Measurements from ENCODE around the gene PARD3.
"Not testable (repeated sequence)": the region's sequence is repeated elsewhere in the genome, so short reads cannot be mapped to it uniquely, and the experiment has no call there.

Gene PARD3

DNA sequence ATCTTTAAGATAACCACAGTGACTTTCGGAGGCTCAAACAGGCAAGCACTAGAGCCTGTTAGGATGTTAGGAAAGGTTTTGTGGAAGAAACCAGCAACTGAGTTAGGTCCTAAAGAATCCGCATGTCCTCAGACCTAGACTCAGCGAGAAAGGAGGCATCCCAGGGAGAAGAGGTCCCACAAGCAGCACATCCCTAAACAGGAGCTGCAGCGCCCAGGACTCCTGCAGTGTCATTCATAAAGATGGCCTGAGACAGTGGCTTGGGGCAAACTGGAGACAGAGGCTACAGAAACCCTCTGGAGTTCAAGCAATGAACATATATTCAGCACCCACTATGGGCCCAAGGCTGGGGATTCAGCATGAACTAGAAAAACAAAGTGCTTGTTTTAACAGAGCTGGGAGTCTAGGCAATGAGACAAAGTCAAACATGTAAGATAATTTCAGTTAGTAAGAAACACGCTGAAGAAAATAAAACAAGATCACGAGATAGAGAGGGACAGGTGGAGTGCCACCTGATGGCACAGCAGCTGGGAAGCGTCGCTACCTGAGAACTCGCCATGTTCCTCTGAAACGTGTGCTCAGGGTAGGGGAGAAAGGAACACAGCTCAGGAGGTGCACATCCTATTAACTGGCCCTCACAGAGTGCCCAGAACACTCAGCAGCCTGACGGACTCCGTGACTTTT is 48.1 kb downstream of the PARD3 start:
- no peak for DNase-seq (ENCODE audit: low read depth in 3 of 3)

- DNase-seq (ENCODE audit: low read depth in 3 of 3): no peak
Measured at GRCh38 chr10:34766266-34766600, 48.9 kb downstream of the PARD3 start.

DNA sequence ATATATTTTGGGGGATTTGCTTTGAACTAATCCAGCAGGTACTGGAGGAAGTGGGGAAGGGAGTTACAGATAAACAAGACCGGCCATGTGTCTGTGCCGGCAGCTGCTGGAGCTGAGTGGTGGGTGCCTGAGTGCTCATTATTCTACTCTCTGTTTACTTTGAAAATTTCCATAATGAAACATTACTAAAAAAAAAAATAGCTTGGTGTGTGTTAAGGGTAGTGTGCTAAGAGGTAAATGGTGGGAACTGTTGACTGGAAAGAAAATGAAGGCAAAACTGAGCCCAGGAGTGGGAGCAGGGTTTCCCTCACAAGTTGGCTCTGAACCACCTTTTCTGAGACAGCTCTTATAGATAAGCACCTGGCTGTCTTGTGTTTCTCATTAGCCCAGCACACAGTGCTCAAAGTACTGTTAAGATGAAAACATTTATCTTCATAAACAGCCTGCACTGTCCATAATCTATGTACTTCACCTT is 50.6 kb downstream of the PARD3 start:
- no peak for DNase-seq (ENCODE audit: low read depth in 3 of 3)

- no peak for DNase-seq (ENCODE audit: low read depth in 3 of 3)
Measured at GRCh38 chr10:34762603-34763299, 52.3 kb downstream of the PARD3 start.

DNA sequence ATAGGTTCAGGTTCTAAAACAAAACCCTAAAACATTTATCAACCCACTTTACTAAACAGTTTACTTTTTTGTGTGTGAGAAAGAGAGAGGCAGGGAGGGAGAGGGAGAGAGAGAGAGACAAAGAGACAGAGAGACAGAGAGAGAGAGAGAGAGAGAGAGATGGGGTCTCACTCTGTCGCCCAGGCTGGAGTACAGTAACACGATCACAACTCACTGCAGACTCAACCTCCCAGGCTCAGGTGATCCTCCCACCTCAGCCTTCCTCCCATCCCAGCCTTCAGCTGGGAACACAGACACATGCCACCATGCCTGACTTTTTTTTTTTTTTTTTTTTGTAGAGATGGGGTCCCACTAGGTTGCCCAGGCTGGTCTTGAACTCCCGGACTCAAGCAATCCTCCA is 52.9 kb downstream of the PARD3 start:
- no peak for DNase-seq (ENCODE audit: low read depth in 3 of 3)

DNA sequence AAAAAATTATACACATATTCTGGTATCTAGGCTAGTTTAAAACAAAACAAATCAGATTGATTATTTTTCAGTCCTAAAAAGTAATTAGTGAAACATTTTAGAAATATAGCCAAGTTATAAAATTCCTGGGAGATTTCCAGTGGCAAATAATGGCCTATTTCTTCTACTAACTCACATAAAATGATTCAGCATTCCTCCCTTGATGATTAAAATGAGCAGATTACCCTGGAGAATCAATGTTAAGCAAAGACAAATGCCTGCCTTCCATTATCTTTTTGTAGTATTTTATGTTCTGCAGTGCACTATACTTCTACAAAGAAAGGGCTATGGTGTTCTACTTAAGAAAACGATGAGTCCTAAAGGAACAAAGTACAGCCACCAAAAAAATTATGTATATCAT is 53.6 kb downstream of the PARD3 start:
- no peak for DNase-seq (ENCODE audit: low read depth in 3 of 3)

- DNase-seq (ENCODE audit: low read depth in 3 of 3): no peak
Measured at GRCh38 chr10:34760606-34761005, 54.5 kb downstream of the PARD3 start.

DNA sequence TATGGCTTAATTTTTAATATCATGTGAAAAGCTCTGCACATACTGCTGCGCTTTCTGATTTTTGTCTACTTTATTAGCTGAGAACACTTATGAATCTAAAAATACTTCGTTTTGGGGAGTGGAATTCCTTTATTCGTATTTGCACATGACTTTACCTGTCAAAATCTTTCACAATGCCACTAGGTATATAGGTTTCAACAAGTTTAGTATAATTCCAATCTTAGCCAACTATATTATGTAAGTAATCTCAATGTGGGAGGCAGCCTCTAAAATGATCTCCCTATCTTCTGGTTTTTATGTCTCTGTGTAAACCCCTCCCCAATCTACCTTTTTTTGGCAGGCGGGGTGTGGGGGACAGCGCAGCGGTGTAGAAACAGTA is 55.3 kb downstream of the PARD3 start:
- no peak for DNase-seq (ENCODE audit: low read depth in 3 of 3)

GRCh38 chr10:34759161-34759836 is 55.8 kb downstream of the PARD3 start:
- no peak for DNase-seq (ENCODE audit: low read depth in 3 of 3)

- DNase-seq (ENCODE audit: low read depth in 3 of 3): no peak
Measured at GRCh38 chr10:34758447-34758996, 56.6 kb downstream of the PARD3 start.

- DNase-seq (ENCODE audit: low read depth in 3 of 3): no peak
Measured at GRCh38 chr10:34757933-34758332, 57.2 kb downstream of the PARD3 start.

DNA sequence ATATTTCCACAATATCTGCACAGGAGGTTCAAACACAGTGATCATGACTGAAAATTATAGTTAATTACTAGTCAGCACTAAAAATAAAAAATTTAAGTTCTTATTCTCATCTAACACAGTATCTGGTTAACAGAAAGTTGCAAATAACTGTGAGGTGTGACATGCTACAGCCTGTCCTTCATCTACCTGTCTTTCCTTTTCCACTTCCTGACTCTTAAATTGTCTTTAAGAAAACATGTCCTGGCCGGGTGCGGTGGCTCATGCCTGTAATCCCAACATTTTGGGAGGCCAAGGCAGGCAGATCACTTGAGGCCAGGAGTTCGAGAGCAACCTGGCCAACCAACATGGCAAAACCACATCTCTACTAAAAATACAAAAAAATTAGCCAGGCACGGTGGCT is 57.9 kb downstream of the PARD3 start:
- not testable (repeated sequence) for DNase-seq (ENCODE audit: low read depth in 3 of 3)

- DNase-seq (ENCODE audit: low read depth in 3 of 3): no peak
Measured at GRCh38 chr10:34756584-34756983, 58.5 kb downstream of the PARD3 start.

DNA sequence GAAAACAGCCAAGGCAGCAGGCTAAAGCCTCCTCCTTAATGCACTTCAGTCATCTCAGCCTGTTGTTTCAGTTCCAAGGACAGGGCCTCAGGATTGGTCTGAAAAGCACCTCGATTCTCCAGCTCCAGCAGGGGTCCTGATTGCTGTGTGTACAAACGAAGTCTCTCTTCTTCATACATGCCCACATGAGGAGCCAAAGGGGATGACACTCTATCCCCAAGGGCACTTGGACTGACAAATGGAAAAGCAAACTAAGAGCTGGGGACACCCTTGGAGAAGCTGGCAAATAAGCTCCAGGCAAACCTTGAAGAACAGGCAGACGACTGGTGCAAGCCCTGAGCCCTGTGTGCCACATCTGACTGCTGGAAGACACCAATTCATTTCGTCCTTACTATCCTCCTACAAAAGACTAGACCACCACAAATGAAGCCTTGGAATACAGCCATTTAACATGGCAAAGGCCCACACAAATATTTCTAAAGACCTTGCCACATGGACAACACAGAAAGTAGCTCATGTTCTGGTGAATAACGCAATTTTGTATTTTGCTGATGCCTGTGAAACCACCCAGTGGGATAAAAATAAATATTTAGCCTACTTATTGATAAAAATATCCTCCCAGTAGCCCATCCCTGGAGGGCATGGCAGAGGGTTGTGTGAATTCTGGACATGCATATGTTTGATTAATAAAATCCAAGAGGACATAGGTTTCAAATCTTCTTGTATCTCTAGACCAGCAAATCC is 61.9 kb downstream of the PARD3 start:
- DNase-seq (ENCODE audit: low read depth in 3 of 3): no peak

GRCh38 chr10:34751272-34751671 is 63.8 kb downstream of the PARD3 start:
- DNase-seq (ENCODE audit: low read depth in 3 of 3): no peak

DNA sequence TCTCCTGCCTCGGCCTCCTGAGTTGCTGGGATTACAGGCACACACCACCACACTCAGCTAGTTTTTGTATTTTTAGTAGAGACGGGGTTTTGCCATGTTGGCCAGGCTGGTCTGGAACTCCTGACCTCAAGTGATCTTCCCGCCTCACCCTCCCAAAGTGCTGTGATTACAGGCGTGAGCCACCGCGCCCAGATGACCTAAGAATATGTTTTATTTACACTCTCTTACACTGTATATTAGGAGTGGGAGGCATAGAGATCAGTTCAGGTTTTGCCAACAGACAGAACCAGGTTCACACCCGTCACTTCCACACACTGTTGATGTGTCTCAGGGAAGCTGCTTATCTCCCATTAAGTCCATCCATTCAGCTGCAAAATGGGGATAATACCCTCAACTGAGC is 64.3 kb downstream of the PARD3 start:
- not testable (repeated sequence) for DNase-seq (ENCODE audit: low read depth in 3 of 3)

GRCh38 chr10:34748767-34749166 is 66.3 kb downstream of the PARD3 start:
- DNase-seq (ENCODE audit: low read depth in 3 of 3): no peak

DNA sequence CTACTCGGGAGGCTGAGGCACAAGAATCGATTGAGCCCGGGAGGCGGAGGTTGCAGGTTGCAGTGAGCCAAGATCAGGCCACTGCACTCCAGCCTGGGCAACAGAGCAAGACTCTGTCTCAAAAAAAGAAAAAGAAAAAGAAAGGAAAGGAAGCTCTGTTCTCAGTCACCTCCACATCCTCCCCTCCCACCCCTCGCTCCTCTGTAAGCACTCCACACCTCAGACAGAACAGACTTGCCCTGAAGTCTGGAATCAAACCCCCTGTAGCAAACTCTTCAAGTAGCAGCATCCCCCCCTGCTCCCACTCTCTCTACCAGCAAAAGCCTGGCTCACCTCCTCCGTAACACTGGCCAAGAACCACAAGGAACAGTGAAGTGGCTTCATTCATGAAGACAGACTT is 66.7 kb downstream of the PARD3 start:
- no peak for DNase-seq (ENCODE audit: low read depth in 3 of 3)

DNA sequence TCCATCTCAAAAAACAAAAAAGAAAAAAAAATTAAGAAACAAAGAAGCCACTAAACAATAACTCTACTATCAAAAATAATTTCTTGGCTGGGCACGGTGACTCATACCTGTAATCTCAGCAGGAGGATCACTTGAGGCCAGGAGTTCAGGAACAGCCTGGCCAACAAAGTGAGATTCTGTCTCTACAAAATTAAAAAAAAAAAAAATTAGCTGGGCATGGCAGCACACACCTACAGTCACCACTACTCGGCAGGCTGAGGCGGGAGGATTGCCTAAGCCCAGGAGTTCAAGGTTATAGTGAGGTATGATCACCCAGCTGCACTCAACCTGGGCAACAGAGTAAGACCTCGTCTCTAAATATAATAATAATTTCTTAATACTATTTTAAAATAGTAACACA is 69.0 kb downstream of the PARD3 start:
- DNase-seq (ENCODE audit: low read depth in 3 of 3): no peak

- DNase-seq (ENCODE audit: low read depth in 3 of 3): no peak
Measured at GRCh38 chr10:34745244-34745643, 69.9 kb downstream of the PARD3 start.

DNA sequence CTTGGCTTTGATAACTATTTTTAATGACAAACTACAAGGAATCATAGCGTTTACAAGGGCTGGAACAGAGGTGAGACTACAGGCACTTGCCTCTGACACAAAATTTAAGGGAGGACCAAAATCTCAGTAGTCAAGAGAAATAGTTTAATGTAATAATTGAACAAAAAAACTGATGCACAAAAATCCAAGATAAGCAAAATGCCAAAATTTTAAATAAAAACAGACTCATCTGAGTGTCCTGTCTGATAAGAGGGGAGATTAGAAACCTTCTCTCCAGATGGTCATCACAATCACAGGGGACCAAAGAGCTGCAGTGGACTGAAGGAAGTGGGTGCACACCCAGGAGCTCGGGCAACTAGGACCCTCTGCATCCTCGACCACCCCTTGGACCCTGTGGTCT is 70.5 kb downstream of the PARD3 start:
- DNase-seq (ENCODE audit: low read depth in 3 of 3): no peak

DNA sequence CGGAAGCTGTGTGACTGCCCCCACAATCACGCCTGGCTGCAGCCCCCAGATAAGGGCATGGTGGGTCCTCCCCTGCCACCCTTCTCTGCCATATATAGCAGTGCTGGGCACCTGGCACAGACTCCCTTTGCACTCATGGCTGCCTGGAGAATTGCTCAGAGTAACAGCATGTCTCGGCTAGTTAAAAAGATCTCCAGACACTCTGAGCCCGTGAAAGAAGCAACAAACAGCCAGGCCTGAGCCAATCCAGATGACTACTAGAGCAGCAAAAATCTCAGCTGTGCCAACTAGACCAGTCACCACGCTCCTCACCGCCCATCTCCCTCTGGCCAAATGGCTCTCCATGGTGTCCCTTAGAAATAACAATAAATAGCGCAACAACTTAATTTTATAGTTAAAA is 71.3 kb downstream of the PARD3 start:
- DNase-seq (ENCODE audit: low read depth in 3 of 3): no peak

All from stimulated activated CD4-positive, alpha-beta T cell treated with anti-CD3 and anti-CD28 coated beads, TNF-alpha, amount 100 ng/mL, for 48 hours (primary cell).